ENCODE results near the gene UQCRC2. TPM values are rescaled to one million over a fixed set of nuclear protein-coding genes. Genes with fewer than 3 reads are reported as not detected.

Gene UQCRC2
- total and polyA plus RNA-seq, 2 donors (not counting 1 experiment from before 2014, with no cell fraction given), result 204 to 207 TPM

GRCh38 chr16:21980032-21980431 lies 26.9 kb downstream of the UQCRC2 start:
- Histone ChIP-seq H3K36me3 (ENCODE audit: control insufficient read depth, insufficient read depth, low read length) (peaks cover 20% of the 10 kb centered on the region), H3K4me1 (ENCODE audit: control insufficient read depth, extremely low read depth, insufficient read depth, low read length) (no peaks in the 10 kb centered on the region), H3K79me2 (ENCODE audit: control insufficient read depth, insufficient read depth, low read length) (no peaks in the 10 kb centered on the region), H3K9me3 (ENCODE audit: control insufficient read depth, insufficient read depth, low read depth, low read length) (no peaks in the 10 kb centered on the region), H3K27ac (ENCODE audit: insufficient read depth, low read length) (no peak overlapping the region), H4K20me1 (ENCODE audit: control insufficient read depth, extremely low read depth, insufficient read depth, low read length) (no peaks in the 10 kb centered on the region), H3K4me3 (replicated peaks in 1 of 4; ENCODE audit: control extremely low read depth in 1 of 4, insufficient read depth in 1 of 4, low read depth in 3 of 4, low read length in 4 of 4) (no peak overlapping the region), H2AFZ (ENCODE audit: low read length) (no peak overlapping the region), H3K27me3 (ENCODE audit: control insufficient read depth, insufficient read depth, low read length) (no peaks in the 10 kb centered on the region), H3K4me2 (ENCODE audit: extremely low read depth, insufficient read depth, low read length) (no peak overlapping the region), H3K9ac (ENCODE audit: insufficient read depth, low read length) (no peak overlapping the region)
- no peak for DNase-seq (ENCODE audit: low read depth in 2 of 2)
- TF ChIP-seq EZH2 (IDR thresholded peaks at IDR 0.05; ENCODE audit: low read length, missing control alignments), result no peak
- no peak for TF ChIP-seq CTCF (conservative IDR thresholded peaks at IDR 0.05 in 1 of 2, IDR thresholded peaks at IDR 0.05 in 1 of 2; ENCODE audit: low read depth in 1 of 2, low read length in 2 of 2)

GRCh38 chr16:21982108-21982507 lies 28.9 kb downstream of the UQCRC2 start:
- H3K36me3 ChIP-seq (ENCODE audit: control insufficient read depth, insufficient read depth, low read length), result peaks cover 17% of the 10 kb centered on the region
- no peaks in the 10 kb centered on the region for H3K4me1 ChIP-seq (ENCODE audit: control insufficient read depth, extremely low read depth, insufficient read depth, low read length)
- no peaks in the 10 kb centered on the region for H3K79me2 ChIP-seq (ENCODE audit: control insufficient read depth, insufficient read depth, low read length)
- H2AFZ ChIP-seq (ENCODE audit: low read length), result no peak overlapping the region
- DNase-seq (ENCODE audit: low read depth in 2 of 2), result no peak
- no peaks in the 10 kb centered on the region for H3K9me3 ChIP-seq (ENCODE audit: control insufficient read depth, insufficient read depth, low read depth, low read length)
- no peaks in the 10 kb centered on the region for H4K20me1 ChIP-seq (ENCODE audit: control insufficient read depth, extremely low read depth, insufficient read depth, low read length)
- no peak overlapping the region for H3K9ac ChIP-seq (ENCODE audit: insufficient read depth, low read length)
- H3K4me3 ChIP-seq (replicated peaks in 1 of 4; ENCODE audit: control extremely low read depth in 1 of 4, insufficient read depth in 1 of 4, low read depth in 3 of 4, low read length in 4 of 4), result no peak overlapping the region
- H3K4me2 ChIP-seq (ENCODE audit: extremely low read depth, insufficient read depth, low read length), result no peak overlapping the region
- no peaks in the 10 kb centered on the region for H3K27me3 ChIP-seq (ENCODE audit: control insufficient read depth, insufficient read depth, low read length)
- TF ChIP-seq CTCF (conservative IDR thresholded peaks at IDR 0.05 in 1 of 2, IDR thresholded peaks at IDR 0.05 in 1 of 2; ENCODE audit: low read depth in 1 of 2, low read length in 2 of 2) (no peak), EZH2 (IDR thresholded peaks at IDR 0.05; ENCODE audit: low read length, missing control alignments) (no peak)
- H3K27ac ChIP-seq (ENCODE audit: insufficient read depth, low read length), result no peak overlapping the region

GRCh38 chr16:21984062-21984461 lies 30.9 kb downstream of the UQCRC2 start:
- peaks cover 12% of the 10 kb centered on the region for H3K36me3 ChIP-seq (ENCODE audit: control insufficient read depth, insufficient read depth, low read length)
- DNase-seq (ENCODE audit: low read depth in 2 of 2), result no peak
- no peaks in the 10 kb centered on the region for H3K79me2 ChIP-seq (ENCODE audit: control insufficient read depth, insufficient read depth, low read length)
- H3K4me1 ChIP-seq (ENCODE audit: control insufficient read depth, extremely low read depth, insufficient read depth, low read length), result no peaks in the 10 kb centered on the region
- no peak overlapping the region for H2AFZ ChIP-seq (ENCODE audit: low read length)
- no peak overlapping the region for H3K4me2 ChIP-seq (ENCODE audit: extremely low read depth, insufficient read depth, low read length)
- TF ChIP-seq EZH2 (IDR thresholded peaks at IDR 0.05; ENCODE audit: low read length, missing control alignments), result no peak
- no peak for TF ChIP-seq CTCF (conservative IDR thresholded peaks at IDR 0.05 in 1 of 2, IDR thresholded peaks at IDR 0.05 in 1 of 2; ENCODE audit: low read depth in 1 of 2, low read length in 2 of 2)
- H3K4me3 ChIP-seq (replicated peaks in 1 of 4; ENCODE audit: control extremely low read depth in 1 of 4, insufficient read depth in 1 of 4, low read depth in 3 of 4, low read length in 4 of 4), result no peak overlapping the region
- H3K27me3 ChIP-seq (ENCODE audit: control insufficient read depth, insufficient read depth, low read length), result no peaks in the 10 kb centered on the region
- no peaks in the 10 kb centered on the region for H4K20me1 ChIP-seq (ENCODE audit: control insufficient read depth, extremely low read depth, insufficient read depth, low read length)
- no peak overlapping the region for H3K9ac ChIP-seq (ENCODE audit: insufficient read depth, low read length)
- H3K27ac ChIP-seq (ENCODE audit: insufficient read depth, low read length), result no peak overlapping the region
- H3K9me3 ChIP-seq (ENCODE audit: control insufficient read depth, insufficient read depth, low read depth, low read length), result no peaks in the 10 kb centered on the region
